Cerebellar cortex (tissue), 1 donor: ENCODE data around the gene ITSN1.
"Not testable (repeated sequence)": the region's sequence is repeated elsewhere in the genome, so short reads cannot be mapped to it uniquely, and the experiment has no call there.

Source experiments
- DNase-seq: peaks from one replicate; pipeline ENCODE4 v3.0.0-alpha.2; 2015; ENCODE audit warnings: low spot score

ITSN1 gene

GRCh38 chr21:33892853-33893252 is 250.6 kb downstream of the ITSN1 start:
- DNase-seq, result no peak

DNA sequence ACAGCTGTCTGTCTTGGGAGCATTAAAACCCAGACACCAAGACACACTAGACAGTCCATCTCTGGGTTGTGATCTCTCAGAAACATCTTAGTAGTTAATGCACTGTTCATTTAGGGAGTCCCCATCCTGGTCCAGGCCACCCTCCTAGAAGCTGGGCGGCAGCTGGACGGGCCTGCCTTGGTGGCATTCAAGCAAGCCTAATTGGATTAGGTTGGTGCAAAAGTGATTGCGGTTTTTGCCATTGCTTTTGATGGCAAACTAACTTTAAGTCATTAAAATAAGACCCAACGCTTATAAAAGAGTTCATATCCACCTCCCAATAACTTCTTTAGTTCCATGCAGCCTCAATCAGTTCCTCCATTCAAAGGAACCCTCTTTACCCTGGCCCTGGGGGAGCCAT is 251.6 kb downstream of the ITSN1 start:
- no peak for DNase-seq

DNA sequence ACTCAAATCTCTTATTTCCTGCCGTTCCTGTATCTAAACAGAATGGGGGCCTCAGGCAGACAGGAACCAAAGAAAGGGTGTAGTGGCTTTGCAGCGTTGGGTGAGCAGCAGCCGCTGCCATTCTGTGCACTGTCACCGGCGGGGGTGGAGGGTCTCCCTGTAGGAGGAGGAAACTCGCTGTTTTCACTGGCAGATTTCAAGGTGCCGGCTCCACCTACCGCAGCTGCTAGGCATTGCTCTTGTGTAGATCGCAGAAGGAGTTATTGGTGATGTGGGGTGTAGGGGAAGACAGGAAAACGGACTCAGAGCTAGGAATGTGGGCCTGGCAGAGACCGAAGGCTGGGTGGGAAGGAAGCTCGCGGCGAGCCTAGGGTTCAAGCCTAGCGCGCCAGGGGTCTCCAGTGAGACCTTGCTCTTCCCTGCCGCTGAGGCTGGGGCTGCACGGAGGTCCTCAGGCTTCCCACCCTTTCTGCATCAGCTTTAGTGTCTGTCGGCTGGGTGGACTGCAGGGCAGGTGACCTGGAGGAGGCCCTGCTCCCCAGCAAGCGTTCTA is 252.5 kb downstream of the ITSN1 start:
- peak; percentile 84 for DNase-seq

DNA sequence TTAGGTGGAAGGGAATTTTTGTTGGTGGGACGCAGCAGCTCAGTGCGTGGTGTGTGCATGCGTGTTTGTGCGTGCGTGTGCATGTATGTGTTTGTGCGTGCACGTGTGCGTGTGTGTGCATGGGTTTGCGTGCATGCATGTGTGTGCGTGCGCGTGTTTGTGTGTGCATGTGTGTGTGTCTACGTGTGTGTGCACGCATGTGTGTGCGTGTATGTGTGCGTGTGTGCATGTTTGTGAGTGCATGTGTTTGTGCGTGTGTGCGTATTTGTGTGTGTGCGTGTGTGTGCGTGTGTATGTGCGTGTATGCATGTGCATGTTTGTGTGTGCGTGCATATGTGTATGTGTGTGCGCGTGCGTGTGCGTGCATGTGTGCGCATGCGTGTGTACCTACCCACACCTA is 253.1 kb downstream of the ITSN1 start:
- no peak for DNase-seq

GRCh38 chr21:33896691-33897090 is 254.4 kb downstream of the ITSN1 start:
- no peak for DNase-seq

DNA sequence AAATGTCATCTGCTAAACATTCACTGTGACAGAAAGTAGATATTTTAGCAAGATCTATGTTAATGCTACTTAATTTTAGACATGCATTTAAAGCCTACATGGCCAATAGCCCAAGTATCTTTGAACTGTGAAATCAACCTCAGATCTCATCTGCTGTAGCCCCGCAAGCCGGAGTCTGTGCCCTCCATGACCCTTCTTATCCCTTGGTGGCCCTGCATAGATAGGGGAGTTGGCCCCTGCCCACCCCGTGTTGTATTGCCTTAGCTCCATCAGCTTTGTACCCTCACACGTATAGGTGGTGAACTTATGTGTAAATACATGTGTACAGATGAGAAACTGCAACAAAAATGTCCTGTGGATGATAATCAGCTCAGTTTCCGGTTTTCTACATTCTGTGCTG is 254.8 kb downstream of the ITSN1 start:
- no peak for DNase-seq

DNA sequence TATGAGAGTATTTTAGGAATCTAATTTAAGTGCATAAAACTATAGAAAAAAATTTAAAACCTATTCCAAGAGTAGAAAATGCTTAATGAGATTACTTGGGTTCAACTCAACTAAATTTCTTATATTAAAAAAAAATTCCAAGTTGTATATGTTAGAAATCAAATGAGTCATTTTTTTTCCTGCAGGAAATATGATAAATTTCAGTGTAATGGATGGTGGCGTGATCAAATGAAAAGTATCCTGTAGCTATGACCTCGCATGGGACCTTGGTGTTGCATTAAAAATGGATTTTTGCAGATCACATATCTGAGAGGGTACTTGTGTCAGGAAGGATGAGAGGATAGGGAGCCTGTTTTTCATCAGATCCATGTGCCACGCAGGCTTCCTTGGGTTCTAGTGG is 255.4 kb downstream of the ITSN1 start:
- no peak for DNase-seq

GRCh38 chr21:33898586-33898985 is 256.3 kb downstream of the ITSN1 start:
- no peak for DNase-seq

DNA sequence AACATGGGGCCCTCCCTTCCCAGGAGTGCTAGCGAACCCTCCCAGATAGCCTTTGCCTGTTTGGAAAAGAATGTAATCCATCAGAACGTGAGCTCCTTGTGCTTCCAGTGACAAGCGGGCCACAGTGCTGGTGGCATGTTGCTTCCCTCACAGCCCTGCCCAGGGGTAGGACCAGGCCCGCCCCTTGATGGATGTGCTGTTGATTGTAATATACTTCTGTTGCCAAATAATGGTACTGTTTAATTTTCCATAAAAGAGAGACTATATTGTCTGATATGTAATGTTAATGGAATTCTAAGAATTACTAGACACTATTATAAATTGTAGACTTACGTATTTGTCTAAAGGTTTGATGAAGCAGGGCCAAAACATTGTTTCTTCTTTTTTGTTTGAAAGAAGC is 256.9 kb downstream of the ITSN1 start:
- DNase-seq, result no peak

GRCh38 chr21:33901412-33902288 is 259.3 kb downstream of the ITSN1 start:
- peak; percentile 77 for DNase-seq

DNA sequence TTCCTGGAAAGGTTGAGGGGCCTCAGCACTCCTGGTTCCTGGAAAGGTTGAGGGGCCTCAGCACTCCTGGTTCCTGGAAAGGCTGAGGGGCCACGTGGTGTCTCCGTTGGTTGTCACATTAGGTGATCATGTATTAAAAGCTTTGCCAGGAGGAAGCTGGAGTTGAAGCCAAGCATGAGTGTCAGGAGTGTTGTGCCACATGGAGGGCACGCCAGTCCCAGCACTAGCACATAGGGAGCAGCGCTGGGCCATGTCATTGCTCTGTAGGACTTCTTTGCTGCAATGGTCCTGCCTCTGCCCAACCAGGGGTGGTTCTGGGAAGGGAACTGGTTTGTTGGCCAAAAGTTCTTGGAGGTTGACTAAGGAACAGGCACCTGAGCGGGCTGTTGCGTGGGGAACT is 260.0 kb downstream of the ITSN1 start:
- DNase-seq, result peak; percentile 23

DNA sequence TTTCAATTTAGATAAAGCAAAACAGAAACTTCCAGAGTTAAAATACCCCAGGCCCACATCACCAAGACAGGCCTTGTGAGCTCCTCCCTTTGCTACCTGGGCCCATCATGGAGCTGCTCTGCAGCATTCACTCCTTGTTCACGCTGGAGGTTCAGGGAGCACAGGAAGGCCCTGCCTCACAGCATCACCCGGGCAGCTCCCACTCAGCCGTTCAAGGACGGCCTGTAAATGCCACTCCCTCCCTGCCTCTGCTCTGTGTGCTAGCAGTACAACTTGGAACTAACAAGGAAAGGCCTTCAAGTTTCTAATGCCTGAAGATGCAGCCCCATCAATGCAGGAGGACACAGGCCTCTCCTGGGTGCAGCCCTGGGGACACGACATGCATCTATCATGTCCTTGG is 261.7 kb downstream of the ITSN1 start:
- no peak for DNase-seq

GRCh38 chr21:33908760-33909159 is 266.5 kb downstream of the ITSN1 start:
- DNase-seq, result no peak

GRCh38 chr21:33909756-33910155 is 267.5 kb downstream of the ITSN1 start:
- DNase-seq, result no peak

- DNase-seq, result no peak
Measured at GRCh38 chr21:33914188-33914587, 271.9 kb downstream of the ITSN1 start.

- DNase-seq, result peak; percentile 99
Measured at GRCh38 chr21:33915368-33916199, 273.3 kb downstream of the ITSN1 start, which contains the start of gene ATP5PO. Gene ATP5PO, minus strand, starts transcription at chr21:33915804. Its CDS starts 41 bp downstream, at chr21:33915763.

- no peak for DNase-seq
Measured at GRCh38 chr21:33916200-33916567, 273.9 kb downstream of the ITSN1 start.

DNA sequence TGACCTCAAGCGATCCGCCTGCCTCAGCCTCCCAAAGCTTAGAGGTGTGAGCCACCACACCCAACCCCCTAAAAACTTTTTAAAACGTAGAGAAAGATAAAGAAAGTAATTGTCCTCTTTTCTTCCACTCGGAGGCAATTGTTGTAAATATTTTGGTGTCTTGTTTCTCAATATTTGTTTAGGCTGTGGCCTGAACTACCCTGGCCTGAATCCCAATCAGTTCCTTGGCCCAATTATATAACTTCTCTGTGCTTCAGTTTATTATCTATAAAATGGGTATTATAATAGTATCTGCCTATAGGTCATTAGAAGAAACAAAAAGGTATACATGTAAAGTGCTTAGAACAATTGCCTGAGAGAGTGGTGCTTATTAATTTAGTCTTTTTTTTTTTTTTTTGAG is 275.1 kb downstream of the ITSN1 start:
- no peak for DNase-seq

DNA sequence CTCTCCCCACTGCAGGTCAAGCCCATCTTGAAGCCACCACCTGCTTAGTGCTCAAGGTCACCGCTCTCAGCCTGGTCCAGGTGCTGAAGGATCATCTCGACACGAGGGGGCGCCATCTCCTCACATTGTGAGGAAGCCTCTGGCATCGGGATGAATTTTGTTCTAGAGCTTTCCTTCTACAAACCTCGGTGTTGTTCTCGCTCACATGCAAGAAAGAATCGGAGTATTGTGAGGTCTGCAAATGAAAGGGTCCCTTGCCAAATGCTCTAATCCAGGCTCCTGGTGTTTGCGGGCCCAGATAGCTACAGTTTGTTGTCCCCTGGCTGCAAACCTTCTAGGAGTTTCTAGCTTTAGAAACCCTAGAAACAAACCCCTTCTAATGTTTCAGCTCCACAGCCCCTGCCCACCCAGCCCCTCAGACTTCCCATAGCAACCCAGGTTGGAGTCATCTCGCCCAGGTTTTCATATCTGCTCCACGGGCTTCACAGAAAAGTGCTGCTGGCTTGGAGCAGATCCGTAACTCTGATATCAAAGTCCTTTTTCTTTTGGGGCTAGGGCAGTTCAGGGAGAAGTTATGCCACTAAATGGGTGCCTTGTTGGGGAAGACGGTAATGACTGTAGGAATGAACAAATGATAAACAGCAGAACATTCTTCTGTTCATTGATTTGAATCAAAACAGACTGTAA is 281.9 kb downstream of the ITSN1 start:
- peak; percentile 93 for DNase-seq

- no peak for DNase-seq
Measured at GRCh38 chr21:33924766-33925100, 282.4 kb downstream of the ITSN1 start.

DNA sequence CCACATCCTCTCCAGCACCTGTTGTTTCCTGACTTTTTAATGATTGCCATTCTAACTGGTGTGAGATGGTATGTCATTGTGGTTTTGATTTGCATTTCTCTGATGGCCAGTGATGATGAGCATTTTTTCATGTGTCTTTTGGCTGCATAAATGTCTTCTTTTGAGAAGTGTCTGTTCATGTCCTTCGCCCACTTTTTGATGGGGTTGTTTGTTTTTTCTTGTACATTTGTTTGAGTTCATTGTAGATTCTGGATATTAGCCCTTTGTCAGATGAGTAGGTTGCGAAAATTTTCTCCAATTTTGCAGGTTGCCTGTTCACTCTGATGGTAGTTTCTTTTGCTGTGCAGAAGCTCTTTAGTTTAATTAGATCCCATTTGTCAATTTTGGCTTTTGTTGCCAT is 283.9 kb downstream of the ITSN1 start:
- not testable (repeated sequence) for DNase-seq

DNA sequence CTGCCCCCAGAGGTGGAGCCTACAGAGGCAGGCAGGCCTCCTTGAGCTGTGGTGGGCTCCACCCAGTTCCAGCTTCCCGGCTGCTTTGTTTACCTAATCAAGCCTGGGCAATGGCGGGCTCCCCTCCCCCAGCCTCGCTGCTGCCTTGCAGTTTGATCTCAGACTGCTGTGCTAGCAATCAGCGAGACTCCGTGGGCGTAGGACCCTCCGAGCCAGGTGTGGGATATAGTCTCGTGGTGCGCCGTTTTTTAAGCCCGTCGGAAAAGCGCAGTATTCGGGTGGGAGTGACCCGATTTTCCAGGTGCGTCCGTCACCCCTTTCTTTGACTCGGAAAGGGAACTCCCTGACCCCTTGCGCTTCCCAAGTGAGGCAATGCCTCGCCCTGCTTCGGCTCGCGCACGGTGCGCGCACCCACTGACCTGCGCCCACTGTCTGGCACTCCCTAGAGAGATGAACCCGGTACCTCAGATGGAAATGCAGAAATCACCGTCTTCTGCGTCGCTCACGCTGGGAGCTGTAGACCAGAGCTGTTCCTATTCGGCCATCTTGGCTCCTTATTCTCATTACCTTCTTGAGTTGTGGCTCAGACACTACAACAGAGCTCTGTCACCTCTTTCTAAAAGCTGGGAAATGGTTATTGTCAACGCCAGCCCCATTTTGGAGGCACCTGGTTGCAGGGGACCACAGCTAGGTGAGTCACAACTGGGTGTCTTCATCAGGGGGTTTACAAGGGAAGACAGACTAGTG is 288.9 kb downstream of the ITSN1 start:
- DNase-seq, result not testable (repeated sequence)
